Hepatocyte (in vitro differentiated cells): Measurements from ENCODE around the gene LRRC71. TPM values are rescaled to one million over a fixed set of nuclear protein-coding genes. Genes with fewer than 3 reads are reported as not detected.

ENCODE experiments used
- DNase-seq: peaks from one replicate; pipeline ENCODE4 v3.0.0-alpha.2; 2016; ENCODE audit warnings: low spot score
- H2AFZ ChIP-seq: fragments of 200-600 bp; sonication (generic); 2 replicates; pipeline ENCODE4 v1.6.0; 2016; ENCODE audit warnings: antibody characterized with exemption, mild to moderate bottlenecking
- H3K27ac ChIP-seq: fragments of 200-600 bp; sonication (generic); 2 replicates; pipeline ENCODE4 v1.5.1; 2016; ENCODE audit warnings: mild to moderate bottlenecking
- H3K27me3 ChIP-seq: fragments of 200-600 bp; sonication (generic); 2 replicates; pipeline ENCODE4 v1.6.1; 2016
- H3K36me3 ChIP-seq: fragments of 200-600 bp; sonication (generic); replicated peaks from 2 replicates; pipeline ENCODE4 v1.5.1; 2016; ENCODE audit warnings: low read depth; ENCODE audit not compliant: insufficient read depth
- H3K4me1 ChIP-seq: fragments of 200-600 bp; sonication (generic); 2 replicates; pipeline ENCODE4 v1.5.1; 2016; ENCODE audit warnings: mild to moderate bottlenecking, moderate library complexity; ENCODE audit not compliant: insufficient read depth
- H3K4me2 ChIP-seq: fragments of 200-600 bp; sonication (generic); 2 replicates; pipeline ENCODE4 v1.6.0; 2016
- H3K4me3 ChIP-seq: fragments of 200-600 bp; sonication (generic); 2 replicates; pipeline ENCODE4 v1.5.1; 2016; ENCODE audit warnings: mild to moderate bottlenecking
- H3K79me2 ChIP-seq: fragments of 200-600 bp; sonication (generic); 2 replicates; pipeline ENCODE4 v1.6.0; 2017; ENCODE audit warnings: mild to moderate bottlenecking
- H3K9me2 ChIP-seq: fragments of 200-600 bp; sonication (generic); replicated peaks from 2 replicates; pipeline ENCODE4 v1.6.0; 2017; ENCODE audit warnings: mild to moderate bottlenecking; ENCODE audit not compliant: insufficient read depth
- H3K9me3 ChIP-seq: fragments of 200-600 bp; sonication (generic); 2 replicates; pipeline ENCODE4 v1.5.1; 2016; ENCODE audit warnings: low read depth, mild to moderate bottlenecking
- H4K20me1 ChIP-seq: fragments of 200-600 bp; sonication (generic); 2 replicates; pipeline ENCODE4 v1.6.0; 2016; ENCODE audit warnings: mild to moderate bottlenecking; ENCODE audit not compliant: insufficient read depth, poor library complexity, severe bottlenecking
- EZH2 ChIP-seq: fragments of 200-600 bp; sonication (generic); IDR thresholded peaks from 2 replicates; pipeline ENCODE4 v1.6.1; 2016; ENCODE audit warnings: antibody characterized with exemption, mild to moderate bottlenecking, borderline replicate concordance
- EZH2phosphoT487 ChIP-seq: fragments of 200-600 bp; sonication (generic); IDR thresholded peaks from one replicate; pipeline ENCODE4 v1.6.1; 2018; ENCODE audit warnings: antibody characterized with exemption, mild to moderate bottlenecking, low read depth, moderate library complexity; ENCODE audit not compliant: unreplicated experiment, severe bottlenecking
- WGBS: methylation state at CpG from one replicate; pipeline ENCODE4 v1.1.6; 2016; ENCODE audit warnings: low lambda C conversion rate; ENCODE audit errors: missing lambda C conversion rate; 5-methylcytosine and 5-hydroxymethylcytosine counted together
- polyA plus RNA-seq: library from polyadenylated mRNA; unstranded; fragments of >200 nt; fragmentation: Nextera tagmentation; extraction: Ambion mirVana; gene quantifications from 2 replicates; pipeline ENCODE4 v1.2.1, GENCODE V29; 2016
- total RNA-seq: library from RNA; depleted of rRNA; stranded (reverse); fragments of >200 nt; gene quantifications from 2 replicates; pipeline ENCODE4 v1.2.3, GENCODE V29; 2014
- TF ChIP-seq, protein P1 (sequence below): fragments of 200-600 bp; sonication (generic); IDR thresholded peaks from 2 replicates; pipeline ENCODE4 v1.5.1; 2016; ENCODE audit warnings: antibody characterized with exemption, mild to moderate bottlenecking; ENCODE audit not compliant: poor library complexity

LRRC71 gene
- total and polyA plus RNA-seq, 2 experiments from 2014 or later, result not detected

DNA sequence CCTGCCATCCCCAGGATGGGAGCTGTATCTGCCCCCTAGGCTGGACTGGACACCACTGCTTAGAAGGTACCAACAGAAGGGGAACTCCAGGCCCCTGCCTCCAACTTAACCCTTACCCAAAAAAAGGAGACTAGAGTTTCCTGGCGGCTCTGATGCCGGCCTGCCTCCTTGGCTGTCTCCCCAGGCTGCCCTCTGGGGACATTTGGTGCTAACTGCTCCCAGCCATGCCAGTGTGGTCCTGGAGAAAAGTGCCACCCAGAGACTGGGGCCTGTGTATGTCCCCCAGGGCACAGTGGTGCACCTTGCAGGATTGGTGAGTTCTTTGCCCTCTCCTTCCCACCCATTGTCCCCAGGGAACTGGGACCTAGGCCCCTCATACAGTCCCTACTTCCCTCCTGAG, 8.1 kb upstream of the LRRC71 start:
- H3K27me3 ChIP-seq, result no peaks in the 10 kb centered on the region
- no peaks in the 10 kb centered on the region for H3K79me2 ChIP-seq
- no peak overlapping the region for H3K4me2 ChIP-seq
- H2AFZ ChIP-seq, result no peak overlapping the region
- H3K27ac ChIP-seq, result no peak overlapping the region
- no peak for DNase-seq
- peaks cover 19% of the 10 kb centered on the region for H3K4me1 ChIP-seq
- H3K4me3 ChIP-seq, result no peak overlapping the region
- WGBS, result 91% methylated on average over 2 of the region's 2 CpGs
- H4K20me1 ChIP-seq, result no peaks in the 10 kb centered on the region
- no peaks in the 10 kb centered on the region for H3K9me3 ChIP-seq
- TF ChIP-seq, protein P1, sequence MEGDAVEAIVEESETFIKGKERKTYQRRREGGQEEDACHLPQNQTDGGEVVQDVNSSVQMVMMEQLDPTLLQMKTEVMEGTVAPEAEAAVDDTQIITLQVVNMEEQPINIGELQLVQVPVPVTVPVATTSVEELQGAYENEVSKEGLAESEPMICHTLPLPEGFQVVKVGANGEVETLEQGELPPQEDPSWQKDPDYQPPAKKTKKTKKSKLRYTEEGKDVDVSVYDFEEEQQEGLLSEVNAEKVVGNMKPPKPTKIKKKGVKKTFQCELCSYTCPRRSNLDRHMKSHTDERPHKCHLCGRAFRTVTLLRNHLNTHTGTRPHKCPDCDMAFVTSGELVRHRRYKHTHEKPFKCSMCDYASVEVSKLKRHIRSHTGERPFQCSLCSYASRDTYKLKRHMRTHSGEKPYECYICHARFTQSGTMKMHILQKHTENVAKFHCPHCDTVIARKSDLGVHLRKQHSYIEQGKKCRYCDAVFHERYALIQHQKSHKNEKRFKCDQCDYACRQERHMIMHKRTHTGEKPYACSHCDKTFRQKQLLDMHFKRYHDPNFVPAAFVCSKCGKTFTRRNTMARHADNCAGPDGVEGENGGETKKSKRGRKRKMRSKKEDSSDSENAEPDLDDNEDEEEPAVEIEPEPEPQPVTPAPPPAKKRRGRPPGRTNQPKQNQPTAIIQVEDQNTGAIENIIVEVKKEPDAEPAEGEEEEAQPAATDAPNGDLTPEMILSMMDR, result no peak
- TF ChIP-seq EZH2 (no peak), EZH2phosphoT487 (no peak)
- H3K36me3 ChIP-seq, result no peaks in the 10 kb centered on the region
- no peaks in the 10 kb centered on the region for H3K9me2 ChIP-seq

DNA sequence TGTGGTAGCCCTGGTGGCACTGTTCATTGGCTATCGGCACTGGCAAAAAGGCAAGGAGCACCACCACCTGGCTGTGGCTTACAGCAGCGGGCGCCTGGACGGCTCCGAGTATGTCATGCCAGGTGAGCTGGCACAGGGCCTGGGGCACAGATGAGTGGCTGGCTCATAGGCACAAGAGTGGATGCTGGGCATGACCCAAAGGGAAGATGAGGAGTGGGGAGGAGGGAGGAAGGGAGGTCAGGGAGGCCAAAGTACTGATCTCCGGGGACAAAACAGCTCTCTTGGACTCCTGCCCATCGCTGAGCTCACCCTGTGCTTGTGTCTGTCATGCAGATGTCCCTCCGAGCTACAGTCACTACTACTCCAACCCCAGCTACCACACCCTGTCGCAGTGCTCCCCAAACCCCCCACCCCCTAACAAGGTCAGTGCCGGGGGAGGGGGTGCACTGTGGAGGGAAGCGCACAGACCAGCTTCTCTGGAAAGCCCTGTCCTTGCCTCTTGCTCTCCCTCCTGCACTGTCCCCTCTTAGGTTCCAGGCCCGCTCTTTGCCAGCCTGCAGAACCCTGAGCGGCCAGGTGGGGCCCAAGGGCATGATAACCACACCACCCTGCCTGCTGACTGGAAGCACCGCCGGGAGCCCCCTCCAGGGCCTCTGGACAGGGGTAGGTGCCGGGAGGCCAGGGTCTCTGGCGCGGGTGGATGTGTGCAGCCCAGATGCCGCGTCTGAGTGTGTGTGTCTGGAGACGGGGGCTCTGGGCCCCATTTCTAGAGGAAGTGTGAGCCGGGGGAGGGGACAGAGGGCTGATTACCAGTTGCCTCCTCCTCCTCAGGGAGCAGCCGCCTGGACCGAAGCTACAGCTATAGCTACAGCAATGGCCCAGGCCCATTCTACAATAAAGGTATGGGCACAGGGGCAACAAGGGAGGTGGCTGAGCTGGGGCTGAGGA, 7.3 kb upstream of the LRRC71 start:
- Histone ChIP-seq H3K27ac (peak overlapping the region; percentile 20), H4K20me1 (no peaks in the 10 kb centered on the region), H3K4me2 (peak overlapping the region; percentile 70), H3K4me1 (peaks cover 19% of the 10 kb centered on the region), H2AFZ (no peak overlapping the region), H3K27me3 (no peaks in the 10 kb centered on the region), H3K79me2 (no peaks in the 10 kb centered on the region), H3K9me2 (no peaks in the 10 kb centered on the region), H3K9me3 (no peaks in the 10 kb centered on the region), H3K36me3 (no peaks in the 10 kb centered on the region), H3K4me3 (no peak overlapping the region)
- TF ChIP-seq, protein P1, result peak; percentile 1
- TF ChIP-seq EZH2, result no peak
- TF ChIP-seq EZH2phosphoT487, result no peak
- peak; percentile 50 for DNase-seq
- 48% methylated on average over 22 of the region's 24 CpGs for WGBS

DNA sequence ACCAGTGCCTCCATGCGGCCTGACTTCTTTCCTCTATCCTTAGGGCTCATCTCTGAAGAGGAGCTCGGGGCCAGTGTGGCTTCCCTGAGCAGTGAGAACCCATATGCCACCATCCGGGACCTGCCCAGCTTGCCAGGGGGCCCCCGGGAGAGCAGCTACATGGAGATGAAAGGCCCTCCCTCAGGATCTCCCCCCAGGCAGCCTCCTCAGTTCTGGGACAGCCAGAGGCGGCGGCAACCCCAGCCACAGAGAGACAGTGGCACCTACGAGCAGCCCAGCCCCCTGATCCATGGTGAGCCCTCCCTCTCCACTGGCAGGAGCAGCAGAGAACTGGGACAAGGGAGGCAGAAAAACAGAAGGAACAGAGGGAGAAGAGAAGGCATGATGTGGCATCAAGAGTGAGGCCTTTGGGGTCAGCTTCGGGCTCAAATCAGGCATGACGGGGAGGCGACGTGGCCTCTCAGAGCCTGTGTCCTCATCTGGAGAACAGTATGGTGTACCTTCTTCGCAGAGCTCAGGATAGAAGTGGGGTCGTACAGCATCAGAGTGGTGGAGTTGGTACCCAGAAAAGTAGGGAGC, 6.5 kb upstream of the LRRC71 start:
- no peak overlapping the region for H2AFZ ChIP-seq
- no peak overlapping the region for H3K4me3 ChIP-seq
- DNase-seq, result no peak
- no peaks in the 10 kb centered on the region for H3K79me2 ChIP-seq
- 86% methylated on average over 13 of the region's 13 CpGs for WGBS
- peaks cover 19% of the 10 kb centered on the region for H3K4me1 ChIP-seq
- peak overlapping the region; percentile 70 for H3K4me2 ChIP-seq
- H3K9me2 ChIP-seq, result no peaks in the 10 kb centered on the region
- H3K36me3 ChIP-seq, result no peaks in the 10 kb centered on the region
- H3K27ac ChIP-seq, result no peak overlapping the region
- peaks cover 2% of the 10 kb centered on the region for H3K27me3 ChIP-seq
- no peaks in the 10 kb centered on the region for H4K20me1 ChIP-seq
- TF ChIP-seq, protein P1, result no peak
- no peak for TF ChIP-seq EZH2
- no peak for TF ChIP-seq EZH2phosphoT487
- no peaks in the 10 kb centered on the region for H3K9me3 ChIP-seq
